HG03135 (cell line): ENCODE results near the gene HSPA12A.

Source experiments
- ATAC-seq: cut with Tn5 transposase; IDR thresholded peaks from one replicate; pipeline ENCODE4 v1.9.1; 2021; ENCODE audit warnings: mild to moderate bottlenecking, moderate library complexity; ENCODE audit not compliant: unreplicated experiment

Gene HSPA12A

DNA sequence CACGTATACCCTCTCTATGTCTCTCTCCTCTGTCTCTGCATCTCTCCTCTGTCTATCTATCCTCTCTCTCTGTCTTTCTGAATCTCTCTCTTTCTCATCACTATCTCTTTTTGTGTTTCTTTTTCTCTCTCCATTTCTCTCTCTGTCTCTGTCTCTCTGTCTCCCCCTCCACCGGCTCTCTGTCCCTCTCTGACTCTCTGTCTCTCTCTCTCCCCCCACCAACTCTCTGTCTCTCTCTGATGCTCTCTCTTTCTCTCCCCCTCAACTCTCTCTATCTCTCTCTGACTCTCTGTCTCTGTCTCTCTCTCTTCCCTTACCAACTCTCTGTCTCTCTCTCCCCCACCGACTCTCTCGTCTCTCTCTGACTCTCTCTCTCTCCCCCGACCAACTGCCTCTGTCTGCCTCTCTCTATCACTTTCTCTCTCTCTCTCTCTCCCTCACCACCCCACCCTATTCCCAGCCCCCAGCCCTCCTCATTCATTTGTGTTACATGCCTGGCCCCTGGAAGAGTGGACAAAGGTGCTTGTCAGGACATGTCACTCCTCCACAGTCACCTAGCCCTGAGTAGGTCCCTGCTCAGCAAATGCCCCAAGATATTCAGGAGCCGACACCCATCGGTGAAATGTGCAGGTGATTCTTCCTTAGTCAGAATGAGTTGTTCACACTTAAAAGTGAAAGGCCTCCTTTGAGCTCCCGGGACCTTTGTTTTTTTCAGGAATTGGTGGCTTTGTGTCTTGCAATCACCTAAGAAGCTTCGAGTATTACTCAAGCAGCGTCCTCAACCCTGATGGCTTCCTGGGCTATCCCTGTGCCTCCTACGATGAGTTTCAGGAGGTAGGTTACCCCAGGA, 108.0 kb downstream of the HSPA12A start:
- no peak for ATAC-seq

DNA sequence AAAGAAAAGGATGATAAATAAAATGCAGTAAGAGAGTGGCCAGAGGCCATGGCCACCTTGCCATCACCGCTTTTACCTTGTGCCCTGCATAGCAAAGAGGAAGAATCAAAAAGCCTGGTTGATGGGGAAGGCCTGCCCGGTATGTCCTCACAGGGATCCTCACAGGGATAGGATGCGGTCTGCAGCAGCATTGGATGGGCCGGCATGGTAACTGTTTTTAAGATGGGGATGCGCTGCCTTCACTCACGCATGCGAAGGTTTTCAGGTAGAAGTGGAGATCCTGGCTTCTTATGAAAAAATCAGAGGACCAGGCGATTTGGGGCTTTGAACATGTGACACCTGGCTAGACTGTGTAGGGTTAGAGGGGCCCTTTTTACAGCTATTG, 109.2 kb downstream of the HSPA12A start:
- ATAC-seq: no peak

DNA sequence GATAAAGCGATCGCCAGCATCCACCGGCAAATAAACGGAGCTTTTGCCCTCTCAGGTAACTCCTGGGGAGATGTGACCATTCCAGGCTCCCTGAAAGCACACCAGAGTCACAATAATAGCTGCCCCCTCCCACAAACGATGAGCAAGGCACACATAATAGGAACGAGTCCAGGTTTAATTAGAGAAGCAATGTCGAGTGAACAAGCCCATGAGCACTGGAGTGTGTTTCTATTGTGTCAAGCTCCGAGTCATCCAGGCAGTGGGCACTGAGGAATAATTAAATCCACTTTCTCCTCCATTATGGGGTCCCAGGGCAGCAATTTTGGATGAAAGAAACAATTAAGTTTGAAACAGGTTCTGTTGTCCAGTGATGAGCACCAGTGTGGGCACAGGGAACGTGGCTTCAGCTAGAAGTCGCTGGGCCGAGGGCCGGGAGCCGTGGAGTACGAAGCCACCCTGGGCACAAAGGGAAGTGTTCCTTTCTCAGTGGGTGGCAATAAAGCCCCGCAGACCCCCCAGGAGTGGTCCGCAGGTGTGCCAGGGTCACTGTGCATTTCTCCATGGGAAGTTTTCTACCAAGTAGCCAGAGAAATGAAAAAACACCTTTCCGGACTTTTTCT, 109.7 kb downstream of the HSPA12A start:
- ATAC-seq: no peak

DNA sequence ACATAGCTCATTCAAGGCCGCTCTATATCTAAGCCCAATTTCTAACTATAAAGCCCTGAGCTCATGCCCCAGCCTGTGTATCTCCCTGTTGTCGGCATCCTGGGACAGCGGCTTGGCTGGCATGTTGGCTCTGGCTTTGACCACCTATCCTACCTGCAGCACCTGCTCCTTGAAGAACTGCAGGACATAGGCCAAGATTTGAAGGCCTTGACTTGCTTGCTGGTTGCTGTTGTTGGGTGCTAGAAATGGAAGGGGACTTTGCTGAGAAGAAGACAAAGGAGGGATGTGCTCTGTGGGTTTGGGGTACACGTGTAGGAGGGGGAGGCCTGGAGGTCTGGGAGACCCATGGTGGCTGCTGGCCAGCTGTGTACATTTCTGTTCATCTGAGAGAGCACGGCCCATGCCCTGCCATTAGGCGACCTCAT, 110.5 kb downstream of the HSPA12A start:
- no peak for ATAC-seq

DNA sequence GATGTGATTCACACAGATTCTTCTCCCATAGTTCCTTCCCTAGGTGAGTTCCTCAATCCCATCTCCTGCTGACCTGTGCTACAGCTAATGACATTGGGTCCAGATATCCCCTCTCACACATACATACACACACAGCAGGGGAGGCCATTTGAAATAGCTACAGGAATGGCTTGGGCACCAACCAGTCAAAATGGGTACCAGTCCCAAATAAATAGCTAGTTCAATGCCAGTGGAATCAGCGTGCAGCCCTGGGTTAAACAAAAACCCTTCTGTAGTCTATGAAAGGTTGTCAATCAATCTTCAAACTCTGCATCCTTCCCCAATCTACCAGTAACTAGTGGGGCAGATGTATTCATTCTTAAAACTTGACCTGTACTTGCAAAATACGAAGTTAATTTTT, 112.3 kb downstream of the HSPA12A start:
- ATAC-seq: no peak

DNA sequence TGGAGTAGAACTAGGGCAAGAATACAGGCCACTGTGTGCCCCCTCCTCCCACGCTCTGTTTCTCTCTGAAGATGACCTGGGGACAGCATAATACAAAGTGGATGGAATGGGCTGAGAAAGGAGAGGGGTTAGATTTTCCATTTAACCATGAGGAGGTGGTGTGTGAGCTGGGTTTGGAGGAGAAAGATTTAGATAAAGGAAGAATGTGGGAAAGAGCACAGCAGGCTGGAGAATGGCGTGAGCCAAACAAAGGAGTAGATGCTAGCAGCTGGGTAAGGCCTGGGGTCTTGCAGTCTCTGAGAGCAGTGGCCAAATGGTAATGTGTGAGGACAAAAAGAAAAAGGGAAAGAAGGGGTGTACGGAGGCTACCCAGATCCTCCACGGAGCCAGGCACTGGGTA, 113.0 kb downstream of the HSPA12A start:
- no peak for ATAC-seq

DNA sequence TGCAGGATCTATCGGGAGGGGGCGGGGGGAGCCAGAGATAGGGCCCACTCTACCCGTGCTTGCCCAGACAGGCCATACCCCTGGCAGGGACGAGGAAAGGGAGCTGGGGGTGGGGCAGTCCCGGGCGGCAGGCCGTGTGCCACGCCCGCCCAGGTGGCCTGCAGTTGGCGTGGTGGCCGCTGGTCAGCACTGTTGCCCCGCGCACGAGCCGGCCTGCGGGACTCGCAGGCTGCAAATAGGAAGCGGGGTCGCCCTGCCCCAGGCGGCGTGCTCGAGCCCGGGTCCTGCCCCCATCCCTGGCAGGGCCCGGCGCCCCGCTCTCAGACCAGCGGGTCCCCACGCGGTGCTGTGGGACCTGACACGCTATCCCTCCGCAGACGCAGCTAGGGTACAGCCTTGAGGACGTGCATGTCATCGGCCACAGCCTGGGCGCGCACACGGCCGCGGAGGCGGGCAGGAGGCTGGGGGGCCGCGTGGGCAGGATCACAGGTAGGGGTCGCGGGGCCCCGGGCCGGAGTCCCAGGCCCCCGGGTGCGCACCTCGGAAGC, 114.9 kb downstream of the HSPA12A start:
- no peak for ATAC-seq

DNA sequence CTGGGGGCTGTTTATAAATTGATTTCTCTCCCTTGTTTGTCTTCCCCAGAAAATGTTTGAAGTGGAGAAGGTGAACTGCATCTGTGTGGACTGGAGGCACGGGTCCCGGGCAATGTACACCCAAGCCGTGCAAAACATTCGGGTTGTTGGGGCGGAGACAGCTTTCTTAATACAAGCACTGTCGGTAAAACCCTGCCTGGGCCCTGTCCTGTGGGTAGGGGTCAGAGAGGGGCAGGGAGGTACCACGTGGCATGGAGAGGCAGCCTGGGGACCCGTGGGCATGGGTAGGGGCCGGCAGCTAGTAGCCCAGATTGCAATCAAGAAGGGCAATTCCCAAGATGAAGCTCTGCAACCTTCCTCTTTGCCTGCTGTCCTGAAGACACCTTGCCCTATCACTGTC, 115.6 kb downstream of the HSPA12A start:
- no peak for ATAC-seq

DNA sequence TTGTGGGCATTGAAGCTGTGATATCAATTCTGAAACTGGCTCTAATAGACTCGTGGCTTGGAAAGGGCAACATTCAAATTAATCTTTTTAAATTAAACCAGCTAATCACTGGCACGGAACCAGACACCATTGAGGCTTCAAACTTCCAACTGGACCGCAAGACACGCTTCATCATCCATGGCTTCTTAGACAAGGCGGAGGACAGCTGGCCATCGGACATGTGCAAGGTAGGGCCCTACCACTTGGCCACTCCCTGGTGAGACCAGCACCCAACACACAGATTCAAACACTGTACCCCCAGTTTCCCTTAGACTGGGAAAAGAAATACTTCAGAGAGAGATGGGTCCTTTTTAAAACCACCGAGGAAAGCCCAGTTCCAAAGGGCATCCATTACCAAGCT, 116.5 kb downstream of the HSPA12A start:
- no peak for ATAC-seq

DNA sequence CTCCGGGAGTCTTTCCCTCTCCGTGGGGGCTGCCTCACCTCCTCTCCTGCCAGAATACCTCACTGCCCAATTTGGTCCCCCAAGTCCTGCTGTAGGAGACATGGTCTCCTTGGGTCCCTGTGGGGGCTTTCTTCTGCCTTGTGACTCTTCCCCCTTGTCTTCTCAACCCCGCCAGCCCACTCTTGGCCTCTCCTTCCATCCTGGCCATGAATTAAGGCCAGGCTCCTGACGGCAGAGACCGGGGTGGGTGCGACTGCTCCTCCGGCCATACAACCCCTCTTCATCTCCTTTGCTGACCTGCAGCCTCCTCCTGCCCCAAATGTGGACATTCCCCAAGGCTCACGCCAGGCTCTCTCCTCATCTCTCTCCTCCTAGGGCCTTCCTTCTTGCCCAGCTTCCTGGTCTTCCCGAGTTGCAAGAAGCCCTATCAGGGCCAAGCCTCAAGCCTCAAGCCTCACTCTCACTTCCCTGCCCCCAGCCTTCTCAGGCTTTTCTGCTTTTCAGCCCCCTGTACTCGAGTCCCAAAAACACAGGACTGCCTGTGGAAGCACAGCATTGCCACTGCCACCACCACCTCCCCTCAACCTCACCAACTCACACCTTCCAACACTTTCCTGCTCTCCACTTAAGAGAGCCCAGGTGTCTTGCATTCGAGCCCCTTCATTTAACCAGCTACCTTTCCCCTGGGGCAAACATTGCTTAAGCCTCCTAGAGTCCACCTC, 120.3 kb downstream of the HSPA12A start:
- no peak for ATAC-seq

DNA sequence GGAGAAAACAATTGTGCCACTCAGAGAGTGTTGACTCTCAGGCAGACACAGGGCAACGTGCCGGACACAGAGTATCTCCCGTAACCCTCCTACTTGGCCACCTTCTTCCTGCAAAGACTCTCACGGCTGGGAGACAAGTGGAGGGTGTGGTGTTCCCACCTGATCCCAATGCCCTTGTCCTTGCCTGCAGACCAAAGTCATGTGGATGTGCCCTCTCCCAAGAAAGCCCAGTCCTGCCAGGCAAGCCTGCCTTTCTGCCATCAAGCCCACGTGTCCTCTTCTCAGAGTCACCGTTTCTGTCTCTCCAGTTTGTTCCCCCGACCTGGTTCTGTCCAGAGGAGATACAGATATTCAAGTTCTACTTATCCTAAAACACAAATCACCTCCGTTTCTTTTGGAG, 120.9 kb downstream of the HSPA12A start:
- no peak for ATAC-seq
